T-helper 22 cell (primary cell): Measurements from ENCODE around the gene WDR72.
"Not testable (repeated sequence)": the region's sequence is repeated elsewhere in the genome, so short reads cannot be mapped to it uniquely, and the experiment has no call there.

Source experiments
- DNase-seq: peaks from one replicate; pipeline ENCODE4 v3.0.0-alpha.2; 2020; ENCODE audit warnings: low read depth

Gene WDR72

DNA sequence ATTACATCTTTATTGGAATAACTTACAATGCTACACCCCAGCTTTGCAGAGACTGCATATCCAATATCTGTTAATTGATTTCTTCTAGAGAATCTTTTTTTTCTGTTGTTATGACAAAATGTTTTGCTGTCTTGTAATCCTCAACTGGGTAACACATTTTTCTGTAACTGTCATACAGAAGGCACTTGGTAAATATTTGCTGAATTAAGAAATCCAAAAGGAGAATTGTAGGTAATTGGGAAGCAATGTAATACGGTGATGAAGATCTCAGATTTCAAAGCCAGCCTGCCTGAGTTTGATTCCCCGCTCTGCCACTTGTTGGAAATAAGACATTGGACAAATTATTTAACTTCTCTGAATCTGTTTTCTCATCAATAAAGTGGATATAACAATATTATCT, 169.1 kb downstream of the WDR72 start:
- DNase-seq = no peak

DNA sequence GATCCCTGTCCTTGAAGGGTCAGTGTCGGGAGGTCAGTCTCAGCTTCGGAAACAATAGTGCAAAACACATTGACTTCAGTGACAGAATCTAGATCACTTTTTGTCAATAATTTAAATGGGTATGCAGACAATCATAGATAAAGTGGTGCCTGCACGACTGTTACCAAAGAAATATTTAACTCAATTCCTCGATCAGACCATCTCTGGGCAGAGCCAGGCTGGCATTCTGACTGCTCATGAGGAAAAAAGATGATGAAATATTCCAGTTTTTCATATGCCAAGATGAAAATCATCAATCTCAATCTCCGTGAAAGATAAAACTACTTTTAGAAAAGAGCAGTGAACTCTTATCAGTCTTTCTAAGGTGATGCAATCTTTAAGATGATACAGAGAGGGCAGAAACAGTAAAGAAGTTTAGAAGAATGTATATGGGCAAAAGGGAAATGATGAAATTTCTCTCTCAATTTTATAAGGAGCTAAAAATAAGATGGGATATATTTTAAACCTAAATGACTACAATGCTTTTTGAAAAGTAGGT, 169.9 kb downstream of the WDR72 start:
- no peak for DNase-seq

DNA sequence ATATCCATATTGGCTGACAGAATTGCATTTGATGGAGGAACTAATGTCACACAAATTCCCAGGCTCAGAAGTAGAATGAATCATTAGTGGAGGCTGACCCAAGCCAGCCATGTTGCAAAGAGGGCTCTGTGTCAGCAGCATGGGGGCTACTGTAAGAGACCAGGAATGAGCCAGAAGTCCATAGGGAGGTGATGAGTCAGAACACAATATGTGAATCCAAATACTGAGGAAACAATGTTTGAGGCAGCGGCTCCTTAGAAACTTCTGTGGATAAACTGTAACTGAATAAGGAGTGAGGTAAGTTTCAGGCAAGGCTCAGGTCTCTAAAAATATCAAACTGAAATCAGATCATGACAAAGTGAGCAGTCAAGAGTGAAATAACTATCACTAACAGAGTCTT, 170.7 kb downstream of the WDR72 start:
- no peak for DNase-seq

DNA sequence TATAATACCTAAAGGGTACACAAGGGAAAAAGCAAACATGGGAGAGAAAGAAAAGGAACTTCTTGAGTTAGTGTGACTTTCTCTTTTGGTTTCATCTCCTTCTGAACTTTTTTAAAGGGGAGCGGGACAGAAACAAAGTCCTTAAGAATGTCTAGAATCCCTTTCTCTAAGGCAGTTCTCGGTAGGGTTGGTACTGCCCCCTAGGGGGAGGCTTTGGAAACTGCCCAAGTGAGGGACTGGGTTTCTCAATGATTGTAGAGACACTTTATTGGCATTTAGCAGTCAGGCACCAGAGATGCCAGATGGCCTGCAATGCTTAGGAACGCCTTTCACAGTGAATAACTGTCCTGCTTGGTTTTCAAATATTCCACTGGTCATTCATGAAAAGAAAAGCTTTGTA, 172.7 kb downstream of the WDR72 start:
- no peak for DNase-seq

DNA sequence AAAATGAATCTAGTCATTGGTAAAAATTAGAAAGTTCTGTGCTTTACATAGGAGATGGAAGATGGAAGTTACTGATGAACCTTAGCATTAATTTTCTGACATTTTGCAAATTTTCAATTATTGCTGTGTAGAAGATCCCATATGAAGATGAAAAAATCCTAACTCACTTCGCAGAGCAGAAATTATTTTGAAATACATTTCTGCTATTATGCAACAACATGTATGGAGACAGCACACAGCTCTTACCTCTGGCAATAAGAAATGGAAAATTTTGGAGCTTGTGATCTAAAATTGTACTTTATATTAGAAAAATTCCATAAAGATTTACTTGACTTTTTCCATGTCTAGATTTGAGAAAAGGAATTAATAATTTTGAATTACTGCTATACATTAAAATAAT, 177.9 kb downstream of the WDR72 start:
- no peak for DNase-seq

DNA sequence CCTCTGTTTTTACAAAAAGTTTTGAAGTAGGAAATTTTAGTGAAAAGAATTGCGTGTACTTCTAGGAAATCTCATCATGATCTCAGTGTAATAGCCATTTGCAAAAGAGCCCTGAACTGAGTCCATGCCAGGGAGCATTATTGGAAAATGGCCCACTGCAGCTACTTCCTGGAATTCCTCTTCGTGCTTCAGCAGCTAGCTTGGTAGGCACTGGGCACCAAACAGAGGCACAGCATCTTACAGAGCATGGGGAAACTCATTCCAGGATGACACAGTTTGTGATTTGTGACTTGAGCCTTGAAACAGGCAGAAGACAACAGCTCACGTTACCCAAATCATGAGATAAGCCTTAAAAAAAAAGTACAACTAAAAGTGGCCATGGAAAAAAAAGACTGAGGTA, 179.1 kb downstream of the WDR72 start:
- DNase-seq = no peak

DNA sequence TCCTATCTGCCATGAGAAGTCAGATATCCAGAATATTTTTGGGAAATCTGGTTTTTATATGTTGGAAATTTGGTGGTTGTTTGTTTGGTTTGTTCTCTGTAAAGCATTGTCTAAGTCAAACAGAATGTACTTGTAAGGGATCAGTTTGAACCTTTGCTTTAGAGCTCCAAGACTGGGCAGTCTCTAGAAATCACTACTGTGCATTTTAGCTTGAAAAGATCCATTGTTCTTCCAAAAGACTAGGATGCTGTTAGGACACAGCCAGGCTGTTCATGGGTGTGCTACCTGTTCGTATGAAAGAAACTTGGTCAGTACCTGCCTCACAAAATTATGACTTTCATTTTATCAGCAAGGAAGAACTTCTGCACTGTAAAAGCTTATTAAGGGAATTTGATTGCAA, 182.6 kb downstream of the WDR72 start:
- DNase-seq = no peak

DNA sequence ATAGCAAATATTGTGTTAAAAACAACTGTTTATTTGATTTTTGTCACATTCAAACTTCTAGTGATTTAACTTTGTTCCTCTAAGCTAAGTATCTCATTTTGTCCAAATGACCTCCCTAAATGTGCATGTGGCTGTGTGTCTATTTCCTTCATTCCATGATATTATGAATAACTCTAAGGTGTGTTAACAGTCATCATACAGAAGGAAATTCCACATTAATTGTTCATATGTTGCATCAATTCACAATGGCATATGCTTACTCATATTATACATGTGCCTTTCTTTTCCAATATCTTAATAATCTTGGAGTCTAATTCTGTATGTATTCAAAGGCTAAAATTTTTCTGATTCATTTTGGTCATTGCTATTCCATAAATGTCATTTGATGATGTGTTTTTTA, 186.4 kb downstream of the WDR72 start:
- DNase-seq = no peak

DNA sequence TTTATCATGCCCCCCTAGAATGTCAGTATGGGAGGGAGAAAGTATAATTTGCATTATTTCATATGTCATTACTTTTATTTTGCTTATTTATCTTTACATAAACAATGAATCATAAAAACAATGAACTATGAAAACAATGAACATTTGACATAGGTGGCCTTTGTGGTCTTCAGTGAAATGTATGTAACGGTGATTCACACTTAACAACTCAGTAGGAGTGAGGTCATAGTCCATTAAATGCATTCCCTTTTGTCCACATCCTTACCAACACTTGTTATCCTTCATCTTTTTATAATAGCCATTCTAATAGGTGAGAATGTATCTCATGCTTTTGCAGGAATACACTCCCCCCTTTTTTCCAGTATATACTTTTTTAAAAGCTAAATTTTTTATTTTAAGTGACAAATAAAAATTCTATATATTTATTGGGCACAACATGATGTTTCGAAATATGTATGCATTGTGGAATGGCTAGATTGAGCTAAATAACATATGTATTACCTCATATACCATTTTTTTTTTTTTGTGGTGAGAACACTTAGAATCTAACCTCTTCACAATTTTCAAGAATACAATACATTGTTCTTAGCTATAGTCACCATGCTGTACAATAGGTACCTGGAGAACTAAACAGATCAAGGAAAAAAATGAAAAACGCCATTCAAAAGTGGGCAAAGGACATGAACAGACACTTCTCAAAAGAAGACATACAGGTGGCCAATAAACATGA, 189.5 kb downstream of the WDR72 start:
- no peak for DNase-seq

DNA sequence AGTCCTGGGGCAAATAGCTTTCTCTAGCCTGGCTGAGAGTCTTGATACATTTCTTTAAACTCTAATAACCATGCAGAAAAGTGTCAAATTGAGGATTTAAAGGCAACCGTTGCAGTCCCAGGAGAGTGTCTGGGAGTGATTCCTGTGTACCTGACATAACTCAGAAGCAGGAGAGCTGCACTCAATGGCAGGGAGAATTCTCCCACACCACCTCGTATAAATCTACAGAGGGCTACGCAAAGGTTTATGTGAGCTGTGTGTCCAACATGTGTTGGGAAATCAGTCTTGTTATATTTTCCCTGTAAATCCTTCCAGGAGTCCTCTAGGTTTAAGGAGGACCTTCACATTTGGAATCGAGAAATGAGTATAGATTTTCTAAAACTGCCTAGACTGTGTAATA, 192.6 kb downstream of the WDR72 start:
- DNase-seq = no peak

DNA sequence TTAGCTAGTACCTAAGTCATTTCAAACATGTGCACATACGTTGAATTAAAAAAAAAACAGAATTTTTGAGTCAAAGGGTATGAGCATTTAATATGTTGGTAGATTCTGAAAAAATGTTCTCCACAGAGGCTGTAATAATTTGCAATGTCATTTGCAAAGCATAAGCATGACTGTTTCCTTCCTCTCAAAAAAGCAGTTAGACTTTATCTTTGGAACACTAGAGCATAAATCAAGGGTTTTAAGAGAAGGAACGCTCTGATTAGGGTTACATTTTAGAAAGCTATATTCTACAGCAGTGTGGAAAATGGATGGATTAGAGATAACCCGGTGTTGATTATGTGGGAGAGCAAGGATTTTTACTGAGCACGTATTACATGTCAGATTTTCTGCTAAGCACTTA, 193.7 kb downstream of the WDR72 start:
- no peak for DNase-seq

DNA sequence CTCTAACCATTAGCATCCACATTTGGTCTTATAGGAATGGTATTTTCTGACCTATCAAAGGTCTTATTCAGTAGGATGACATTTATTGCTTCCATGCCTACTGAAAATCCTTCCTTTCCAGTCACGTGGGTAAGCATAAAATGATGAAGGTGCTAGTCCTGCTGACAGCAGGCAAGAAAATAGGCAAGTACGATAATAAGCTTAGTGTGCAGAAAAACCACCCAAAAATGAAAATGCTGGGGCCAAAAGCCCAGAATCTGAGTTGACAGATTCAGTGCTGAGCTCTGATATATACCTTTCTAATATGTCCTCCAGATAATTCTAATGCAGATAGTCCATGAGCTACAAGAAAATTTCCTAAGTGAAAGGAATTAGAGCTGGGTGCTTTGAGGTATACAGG, 194.8 kb downstream of the WDR72 start:
- no peak for DNase-seq

DNA sequence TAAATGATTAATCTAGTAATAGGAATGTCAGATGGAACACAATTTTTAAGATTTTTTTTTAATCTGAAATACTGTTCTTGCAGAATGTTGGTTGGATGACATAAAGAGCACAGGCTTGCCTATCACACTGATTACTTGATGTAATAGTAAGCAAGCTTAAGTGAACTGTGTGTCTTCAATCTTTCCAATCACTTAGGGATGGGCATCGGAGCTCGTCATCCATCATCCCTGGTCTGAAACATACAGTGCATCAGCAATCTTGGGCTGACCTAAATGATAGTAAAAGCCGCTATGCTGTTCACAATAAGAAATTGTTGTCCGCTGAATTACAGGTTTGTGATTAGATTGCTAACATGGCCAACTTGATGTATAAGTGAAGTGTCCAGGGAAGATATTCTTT, 195.8 kb downstream of the WDR72 start:
- no peak for DNase-seq

DNA sequence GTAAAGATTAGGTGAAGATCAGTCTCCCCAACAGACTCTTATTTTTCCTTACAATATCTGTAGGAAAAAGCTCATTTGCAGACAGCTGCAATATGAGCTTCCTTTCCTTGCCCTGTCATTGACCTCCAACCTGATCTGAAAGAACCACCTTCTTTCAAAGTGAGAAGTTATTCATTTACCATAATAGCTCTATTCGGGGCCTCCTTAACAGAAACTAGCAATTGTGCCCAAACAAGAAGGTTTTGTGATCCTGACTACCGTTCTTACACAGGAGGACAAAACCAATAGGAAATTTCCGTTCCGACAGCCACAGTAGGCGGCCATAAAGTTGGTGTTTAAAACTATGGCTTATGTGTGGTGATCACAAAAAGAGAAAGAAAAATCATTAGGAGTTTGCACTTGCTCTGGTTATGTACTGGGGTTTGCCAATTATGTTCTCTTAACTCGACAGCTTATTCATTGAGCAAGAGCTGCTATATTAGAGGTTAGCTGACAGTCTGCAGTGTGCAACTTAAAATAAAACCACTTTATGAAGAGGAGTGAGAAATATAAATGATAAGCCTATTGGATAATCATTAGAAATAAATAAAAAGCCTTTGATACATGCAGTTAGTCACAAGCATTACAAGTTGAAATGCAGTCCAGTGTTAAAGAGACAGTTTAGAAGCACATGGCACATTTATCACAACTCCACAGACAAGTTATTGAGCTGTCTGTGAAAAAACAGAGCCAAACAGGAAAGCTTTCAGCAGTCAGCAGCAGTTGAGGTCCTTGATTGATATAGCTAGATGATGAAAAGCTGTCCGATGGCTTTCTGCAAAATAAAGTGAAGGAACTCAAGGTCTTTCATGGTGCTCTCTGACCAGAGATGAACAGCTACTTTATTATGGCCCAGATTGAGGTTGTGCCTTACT, 199.8 kb downstream of the WDR72 start:
- DNase-seq = no peak

DNA sequence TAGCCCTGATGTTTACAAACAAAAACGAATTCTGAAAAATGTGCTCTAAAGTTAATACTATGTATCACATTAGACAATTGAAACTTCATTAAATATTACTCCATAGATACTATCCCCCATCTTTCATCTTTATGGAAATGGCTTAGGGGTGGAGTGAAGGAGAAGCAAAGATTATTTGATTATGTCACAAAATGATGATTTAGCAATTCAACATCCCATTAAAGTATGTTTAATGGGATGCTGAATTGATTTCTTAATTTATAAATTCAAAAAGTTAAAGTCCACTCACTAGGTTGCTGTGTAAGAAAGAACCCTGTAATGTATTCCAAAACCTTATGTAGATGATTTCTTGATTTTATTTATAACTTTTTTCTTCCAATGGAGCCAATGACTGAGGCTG, 201.1 kb downstream of the WDR72 start:
- no peak for DNase-seq

DNA sequence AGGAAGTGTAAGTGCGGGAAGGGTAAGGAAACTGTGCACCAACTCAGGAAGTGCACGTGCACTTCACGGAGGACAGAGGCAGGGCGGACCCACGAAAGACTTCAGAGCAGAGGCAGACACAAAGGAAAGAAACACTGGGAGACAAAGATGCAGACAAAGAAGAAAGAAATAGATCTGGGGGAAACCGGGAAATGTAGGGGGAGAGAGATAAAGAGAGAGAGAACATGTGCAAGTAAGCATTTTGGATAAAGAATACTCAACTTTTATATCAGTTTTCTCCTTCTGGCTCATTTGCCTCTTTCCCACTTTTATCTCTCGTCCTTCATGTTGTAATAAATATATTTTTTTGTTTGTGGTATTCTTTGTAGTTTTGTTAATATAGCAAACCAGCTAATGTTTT, 204.2 kb downstream of the WDR72 start:
- no peak for DNase-seq

DNA sequence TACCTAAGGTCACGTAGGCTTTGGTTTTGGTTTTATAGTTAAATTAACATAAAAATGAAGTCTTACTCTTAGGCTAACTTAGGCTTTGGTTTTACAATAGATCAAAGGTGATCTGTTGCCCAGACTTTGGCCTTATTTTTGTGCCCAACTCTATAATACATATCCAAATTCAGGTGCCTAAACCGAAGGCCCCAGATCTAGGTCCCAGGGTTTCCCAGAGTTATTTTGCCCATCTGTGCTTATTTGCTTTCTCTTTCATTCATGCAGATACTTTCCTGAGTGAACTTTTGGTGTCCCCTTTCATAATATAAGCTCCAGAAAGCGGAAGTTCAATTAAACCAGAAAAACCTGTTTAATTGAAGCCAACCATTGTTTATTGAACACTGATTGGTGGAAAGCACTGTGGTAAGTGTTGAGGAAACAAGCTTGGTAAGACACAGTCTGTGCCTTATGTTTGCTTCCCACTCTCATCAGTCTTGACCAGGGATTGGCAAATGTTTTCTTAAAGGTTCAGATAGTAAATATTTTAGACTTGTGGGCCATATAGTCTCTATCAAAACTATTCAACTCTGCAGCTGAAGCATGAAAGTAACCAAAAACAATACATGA, 209.7 kb downstream of the WDR72 start:
- no peak for DNase-seq

DNA sequence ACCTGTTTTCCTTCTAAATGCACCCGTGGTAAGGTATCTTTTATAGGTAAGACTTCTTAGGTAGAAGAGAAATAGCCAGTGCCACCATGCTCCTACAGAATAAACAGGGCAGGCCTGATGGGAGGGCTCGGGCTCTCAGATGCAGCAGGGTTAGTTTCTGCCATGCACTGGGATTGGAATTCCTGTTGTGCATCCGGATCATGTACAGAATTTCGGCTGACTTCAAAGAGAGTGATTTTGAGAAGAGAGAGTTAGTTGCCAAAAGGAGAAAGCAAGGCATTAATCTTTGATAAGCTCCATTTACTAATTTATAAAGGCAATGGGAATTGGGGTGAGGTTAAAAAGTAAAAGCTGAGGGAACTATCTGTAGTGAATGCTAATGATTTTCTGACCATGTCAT, 211.2 kb downstream of the WDR72 start:
- DNase-seq = no peak

DNA sequence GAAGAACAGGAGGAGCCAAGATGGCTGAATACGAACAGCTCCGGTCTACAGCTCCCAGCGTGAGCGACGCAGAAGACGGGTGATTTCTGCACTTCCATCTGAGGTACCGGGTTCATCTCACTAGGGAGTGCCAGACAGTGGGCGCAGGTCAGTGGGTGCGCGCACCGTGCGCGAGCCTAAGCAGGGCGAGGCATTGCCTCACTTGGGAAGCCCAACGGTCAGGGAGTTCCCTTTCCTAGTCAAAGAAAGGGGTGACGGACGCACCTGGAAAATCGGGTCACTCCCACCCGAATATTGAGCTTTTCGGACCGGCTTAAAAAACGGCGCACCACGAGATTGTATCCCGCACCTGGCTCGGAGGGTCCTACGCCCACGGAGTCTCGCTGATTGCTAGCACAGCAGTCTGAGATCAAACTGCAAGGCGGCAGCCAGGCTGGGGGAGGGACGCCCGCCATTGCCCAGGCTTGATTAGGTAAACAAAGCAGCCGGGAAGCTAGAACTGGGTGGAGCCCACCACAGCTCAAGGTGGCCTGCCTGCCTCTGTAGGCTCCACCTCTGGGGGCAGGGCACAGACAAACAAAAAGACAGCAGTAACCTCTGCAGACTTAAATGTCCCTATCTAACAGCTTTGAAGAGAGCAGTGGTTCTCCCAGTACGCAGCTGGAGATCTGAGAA, 218.7 kb downstream of the WDR72 start:
- not testable (repeated sequence) for DNase-seq

DNA sequence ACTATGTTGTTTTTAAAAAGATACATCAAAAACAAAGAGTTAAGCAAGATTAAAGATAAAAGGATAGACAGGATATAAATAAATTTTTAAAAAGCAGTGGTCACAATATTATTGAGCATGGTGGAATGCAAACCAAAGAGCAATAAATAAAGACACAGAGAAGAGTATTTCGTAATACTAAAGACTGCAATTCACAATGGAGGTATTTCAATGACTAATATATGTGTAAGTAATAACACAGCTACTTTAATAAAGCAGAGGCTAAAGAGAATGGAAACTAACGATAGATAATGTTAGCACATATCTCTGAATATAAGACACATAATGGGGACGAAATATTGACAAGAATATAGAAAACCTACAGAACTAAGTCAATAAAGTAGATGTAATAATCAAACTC, 219.6 kb downstream of the WDR72 start:
- DNase-seq = no peak

DNA sequence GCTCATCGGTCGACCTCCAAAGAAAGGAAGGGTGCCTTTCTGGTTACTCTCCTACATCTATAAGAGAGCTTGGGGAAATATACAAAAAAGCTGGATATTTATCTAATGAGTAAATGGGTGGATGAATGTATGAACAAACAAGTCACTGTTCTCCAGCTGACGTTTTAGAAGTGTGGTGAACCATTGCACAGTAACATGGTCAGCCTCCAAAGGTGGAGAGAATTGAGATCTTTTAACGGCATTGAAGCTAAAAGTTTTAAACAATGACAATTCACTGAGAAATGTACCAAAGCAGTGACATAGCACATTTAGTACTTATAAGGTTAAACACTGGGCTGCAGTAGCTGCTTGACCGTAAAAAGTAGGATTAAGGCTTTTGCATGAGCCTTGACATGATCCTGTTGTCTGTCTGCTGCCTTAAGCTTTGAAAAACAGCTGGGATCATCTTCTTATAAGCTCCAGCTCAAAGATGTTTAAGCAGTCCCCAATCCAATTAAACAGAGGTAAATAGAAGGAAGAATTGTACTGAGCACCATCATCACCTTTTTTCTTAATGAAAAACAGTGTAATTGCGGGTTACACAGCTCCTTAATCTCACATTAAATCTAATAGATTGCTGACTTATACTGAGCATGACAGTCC, 222.9 kb downstream of the WDR72 start:
- DNase-seq = no peak

DNA sequence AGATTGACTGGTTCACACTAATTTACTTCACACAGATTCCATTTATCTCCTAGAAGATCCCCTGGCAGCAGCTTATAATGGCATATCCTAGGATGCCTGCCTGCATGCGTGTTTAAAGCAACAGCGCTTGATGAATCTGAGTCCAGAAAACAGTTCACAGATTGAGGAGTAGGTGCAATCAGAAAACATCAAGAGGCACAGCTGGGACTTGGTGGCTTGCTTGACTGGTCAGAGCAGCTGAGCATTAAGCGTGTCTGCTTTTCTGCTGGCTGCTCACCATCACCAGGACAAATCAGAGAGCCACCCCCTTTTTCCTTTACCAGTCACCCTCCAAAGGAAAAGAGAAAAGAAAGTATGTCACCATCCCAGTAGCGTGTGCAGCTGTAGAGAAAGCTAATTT, 223.6 kb downstream of the WDR72 start:
- no peak for DNase-seq
